AG09319 (cell line): ENCODE data around the gene RNF220.
"Not testable (repeated sequence)": the region's sequence is repeated elsewhere in the genome, so short reads cannot be mapped to it uniquely, and the experiment has no call there.

Source experiments
- DNase-seq: peaks from one replicate; pipeline ENCODE4 v3.0.0-alpha.2; 2010; ENCODE audit warnings: low read depth; ENCODE audit errors: extremely low read depth
- TF ChIP-seq, protein P1 (sequence below): IDR thresholded peaks from 2 replicates; pipeline ENCODE4 v1.5.1; 2011; ENCODE audit warnings: low read depth, mild to moderate bottlenecking, inconsistent platforms, low read length, moderate library complexity

RNF220 gene

DNA sequence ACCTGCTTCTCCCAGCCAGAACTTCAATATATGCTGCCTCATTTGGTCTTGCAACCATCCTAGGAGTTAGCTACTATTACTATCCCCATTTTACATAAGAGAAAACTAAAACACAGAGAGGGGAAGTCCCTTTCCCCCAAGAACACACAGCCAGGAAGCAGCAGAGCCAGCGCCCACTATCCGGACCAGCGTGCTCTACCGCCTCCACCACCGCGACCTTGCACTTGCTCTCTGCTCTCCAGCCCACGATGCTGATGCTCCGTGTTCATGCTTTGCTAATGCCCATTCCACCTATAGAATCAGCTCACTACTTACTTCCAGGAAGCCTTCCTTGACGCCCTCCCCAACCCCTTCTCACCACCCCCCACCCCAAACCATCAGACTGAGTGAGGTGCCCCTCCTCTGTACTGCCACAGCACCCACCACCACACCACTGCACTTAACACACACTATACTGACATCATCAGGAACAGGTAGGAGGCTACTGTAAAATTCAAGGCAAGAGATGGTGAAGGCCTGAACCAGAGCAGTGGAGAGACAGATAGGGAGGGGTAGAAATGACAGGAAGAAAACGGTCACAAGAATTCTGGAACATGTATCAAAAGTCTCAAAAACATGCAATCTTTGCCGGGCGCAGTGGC, 259.8 kb downstream of the RNF220 start:
- TF ChIP-seq, protein P1, sequence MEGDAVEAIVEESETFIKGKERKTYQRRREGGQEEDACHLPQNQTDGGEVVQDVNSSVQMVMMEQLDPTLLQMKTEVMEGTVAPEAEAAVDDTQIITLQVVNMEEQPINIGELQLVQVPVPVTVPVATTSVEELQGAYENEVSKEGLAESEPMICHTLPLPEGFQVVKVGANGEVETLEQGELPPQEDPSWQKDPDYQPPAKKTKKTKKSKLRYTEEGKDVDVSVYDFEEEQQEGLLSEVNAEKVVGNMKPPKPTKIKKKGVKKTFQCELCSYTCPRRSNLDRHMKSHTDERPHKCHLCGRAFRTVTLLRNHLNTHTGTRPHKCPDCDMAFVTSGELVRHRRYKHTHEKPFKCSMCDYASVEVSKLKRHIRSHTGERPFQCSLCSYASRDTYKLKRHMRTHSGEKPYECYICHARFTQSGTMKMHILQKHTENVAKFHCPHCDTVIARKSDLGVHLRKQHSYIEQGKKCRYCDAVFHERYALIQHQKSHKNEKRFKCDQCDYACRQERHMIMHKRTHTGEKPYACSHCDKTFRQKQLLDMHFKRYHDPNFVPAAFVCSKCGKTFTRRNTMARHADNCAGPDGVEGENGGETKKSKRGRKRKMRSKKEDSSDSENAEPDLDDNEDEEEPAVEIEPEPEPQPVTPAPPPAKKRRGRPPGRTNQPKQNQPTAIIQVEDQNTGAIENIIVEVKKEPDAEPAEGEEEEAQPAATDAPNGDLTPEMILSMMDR, result no peak
- no peak for DNase-seq

DNA sequence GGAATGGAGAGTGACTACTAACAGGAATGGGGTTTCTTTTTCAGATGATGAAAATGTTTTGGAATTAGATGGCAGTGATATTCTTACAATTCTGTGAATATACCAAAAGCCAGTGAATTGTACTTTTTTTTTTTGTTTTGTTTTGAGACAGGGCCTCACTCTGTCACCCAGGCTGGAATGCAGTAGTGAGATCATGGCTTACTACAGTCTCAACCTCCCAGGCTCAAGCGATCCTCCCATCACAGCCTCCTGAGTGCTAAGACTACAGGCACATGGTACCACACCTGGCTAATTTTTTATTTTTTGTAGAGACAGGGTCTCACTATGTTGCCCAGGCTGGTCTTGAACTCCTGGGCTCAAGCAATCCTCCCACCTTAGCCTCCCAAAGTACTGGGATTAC, 261.7 kb downstream of the RNF220 start:
- DNase-seq, result not testable (repeated sequence)

DNA sequence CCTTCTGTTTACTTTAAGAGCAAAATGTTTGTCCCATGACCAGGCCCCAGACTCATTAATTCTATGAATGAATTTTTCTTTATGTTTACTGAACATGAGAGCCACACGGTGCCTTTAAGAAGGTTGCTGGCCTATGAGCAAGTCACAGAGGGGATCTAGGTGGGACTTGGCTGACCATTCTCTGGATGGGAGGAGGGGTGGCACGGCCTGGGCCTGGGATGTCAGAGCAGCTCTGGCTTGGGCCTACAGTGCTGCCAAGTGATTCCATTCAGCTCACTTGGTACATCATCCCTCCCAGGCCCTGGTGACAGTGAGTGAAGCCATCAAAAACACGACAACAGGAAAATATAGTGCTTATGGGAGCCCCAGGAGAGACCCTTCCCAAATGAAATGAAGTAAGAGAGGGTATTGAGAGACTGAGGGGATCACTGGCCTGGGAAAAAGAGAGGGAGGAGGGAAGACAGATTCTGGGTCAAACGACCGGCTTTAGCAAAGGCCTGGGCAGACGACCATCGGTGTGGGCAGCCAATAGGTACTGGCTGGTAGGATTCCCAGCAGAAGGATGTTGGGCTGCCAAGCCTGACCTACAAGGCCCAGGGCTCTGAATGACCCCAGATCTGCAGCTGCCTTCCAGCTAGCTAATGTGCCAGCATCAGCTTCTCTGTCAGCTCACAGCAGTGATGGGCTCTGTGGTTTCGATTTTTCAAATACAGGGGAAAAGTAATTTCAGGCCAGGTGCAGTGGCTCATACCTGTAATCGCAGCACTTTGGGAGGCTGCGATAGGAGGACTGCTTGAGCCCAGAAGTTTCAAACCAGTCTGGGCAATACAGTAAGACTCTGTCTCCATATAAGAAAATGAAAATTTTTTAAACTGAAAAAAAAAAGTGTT, 265.9 kb downstream of the RNF220 start:
- TF ChIP-seq, protein P1, result no peak
- no peak for DNase-seq

DNA sequence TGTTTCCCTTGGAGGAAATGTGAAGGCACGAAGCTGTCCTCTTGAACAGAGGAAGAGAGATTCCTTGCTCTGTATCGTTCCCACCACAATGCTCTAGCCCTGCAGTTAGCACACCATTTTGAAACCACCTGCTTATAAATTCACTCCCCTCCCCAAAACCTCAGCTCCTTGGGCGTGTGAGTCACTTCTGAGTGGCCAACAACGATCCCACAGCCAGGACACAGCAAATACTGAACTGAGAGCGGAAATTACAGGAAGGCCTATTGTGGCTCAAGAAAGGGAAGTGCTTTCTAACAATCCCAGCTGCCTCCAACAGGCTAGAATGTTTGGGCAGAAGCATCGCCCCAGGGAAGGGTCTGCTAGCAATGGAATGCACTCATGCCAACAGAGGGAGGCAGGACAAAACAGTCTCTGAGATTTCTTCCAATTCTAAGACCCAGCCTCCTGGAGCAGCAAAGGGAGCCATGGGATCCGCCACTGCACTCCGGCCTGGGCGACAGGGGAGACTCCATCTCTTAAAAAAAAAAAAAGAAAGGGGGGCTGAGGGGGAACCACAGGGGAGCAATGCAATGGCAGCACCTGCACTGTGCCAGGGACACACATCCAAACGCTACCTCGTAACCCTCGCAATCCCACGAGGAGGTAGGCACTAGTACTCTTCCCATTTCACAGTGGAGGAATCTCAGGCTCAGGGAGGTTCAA, 267.4 kb downstream of the RNF220 start:
- TF ChIP-seq, protein P1, result no peak
- no peak for DNase-seq

DNA sequence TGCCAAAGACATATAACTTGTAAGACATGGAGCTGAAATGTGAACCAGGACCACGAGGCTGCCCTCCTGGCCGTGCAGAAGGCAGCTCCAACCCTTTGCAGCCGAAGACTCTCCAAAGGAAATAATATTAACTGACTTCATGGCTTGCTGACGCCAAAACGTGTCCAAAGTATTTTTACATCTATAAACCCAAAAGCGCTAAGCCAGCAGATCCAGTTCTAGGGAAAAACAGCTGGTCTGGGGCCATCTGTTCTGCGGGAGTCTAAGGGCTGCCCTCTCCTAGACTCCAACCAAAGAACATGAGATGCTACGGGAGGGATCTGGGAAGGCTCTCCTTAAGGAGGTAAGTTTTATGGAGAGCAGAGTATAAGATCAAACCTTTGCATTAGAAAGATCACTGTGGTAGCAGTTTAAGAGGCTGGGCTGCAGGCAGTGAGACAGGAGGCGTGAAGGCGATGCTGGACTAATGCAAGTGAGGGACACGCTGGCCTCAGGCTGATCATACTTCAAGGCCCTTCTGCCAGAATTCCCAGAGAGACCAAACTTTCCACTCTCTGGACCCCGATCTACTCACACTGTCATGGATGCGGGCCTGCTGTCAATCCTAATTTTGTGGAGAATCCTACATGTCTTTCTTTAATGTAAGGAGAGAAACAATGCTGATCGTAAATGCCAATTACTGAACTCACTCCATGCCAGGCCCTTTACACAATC, 268.1 kb downstream of the RNF220 start:
- no peak for DNase-seq
- TF ChIP-seq, protein P1, result no peak

DNA sequence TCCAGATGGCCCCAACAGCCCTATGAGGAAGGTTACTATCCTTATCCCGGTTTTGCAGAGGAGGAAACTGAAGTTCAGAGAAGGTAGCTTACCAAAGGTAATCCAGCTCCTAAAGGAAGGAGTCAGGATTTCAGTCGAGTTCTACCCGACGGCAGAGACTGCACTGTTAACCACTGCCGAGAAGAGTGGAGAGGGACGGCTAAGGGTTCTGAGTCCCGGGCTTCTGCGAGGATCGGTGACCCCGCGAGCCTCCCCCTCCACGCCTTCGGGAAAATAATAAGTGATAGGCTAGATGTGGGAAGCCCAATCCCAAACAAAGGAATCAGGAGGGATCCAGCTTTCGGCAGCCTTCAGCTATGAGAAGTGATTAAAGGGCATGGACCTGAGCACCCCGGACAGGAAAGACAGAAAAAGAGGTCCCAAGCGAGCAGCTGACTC, 268.6 kb downstream of the RNF220 start:
- TF ChIP-seq, protein P1, result no peak
- DNase-seq, result no peak
